22Rv1 (cell line): ENCODE results near the gene LIG1.

Experiments
- ZFX ChIP-seq: fragments of 450-650 bp; IDR thresholded peaks from 2 replicates; pipeline ENCODE4 v1.6.1; 2017; ENCODE audit warnings: antibody characterized with exemption, borderline replicate concordance
- TF ChIP-seq, protein P1 (sequence below): fragments of 450-650 bp; IDR thresholded peaks from 2 replicates; pipeline ENCODE4 v1.5.1; 2017; ENCODE audit warnings: mild to moderate bottlenecking

DNA sequence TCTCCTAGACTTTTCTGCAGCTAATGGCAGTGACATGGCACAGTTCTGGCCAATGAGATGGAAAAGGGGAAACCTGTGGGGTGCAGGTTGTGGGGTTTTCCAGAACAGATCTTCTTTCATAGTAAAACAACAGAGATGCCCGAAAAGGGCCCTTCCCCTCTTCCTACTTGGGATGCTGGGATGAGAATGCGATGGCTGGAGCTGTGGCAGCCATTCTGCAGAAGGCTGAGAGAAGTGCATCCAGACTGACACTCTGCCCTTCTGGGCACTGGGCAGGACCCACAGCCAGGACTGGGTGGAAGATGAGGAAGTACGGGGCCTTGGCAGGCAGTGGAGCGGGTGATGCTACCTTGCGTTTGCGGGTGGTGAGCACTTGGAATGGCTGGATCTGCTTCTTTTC lies 42.6 kb downstream of the LIG1 start:
- TF ChIP-seq, protein P1, sequence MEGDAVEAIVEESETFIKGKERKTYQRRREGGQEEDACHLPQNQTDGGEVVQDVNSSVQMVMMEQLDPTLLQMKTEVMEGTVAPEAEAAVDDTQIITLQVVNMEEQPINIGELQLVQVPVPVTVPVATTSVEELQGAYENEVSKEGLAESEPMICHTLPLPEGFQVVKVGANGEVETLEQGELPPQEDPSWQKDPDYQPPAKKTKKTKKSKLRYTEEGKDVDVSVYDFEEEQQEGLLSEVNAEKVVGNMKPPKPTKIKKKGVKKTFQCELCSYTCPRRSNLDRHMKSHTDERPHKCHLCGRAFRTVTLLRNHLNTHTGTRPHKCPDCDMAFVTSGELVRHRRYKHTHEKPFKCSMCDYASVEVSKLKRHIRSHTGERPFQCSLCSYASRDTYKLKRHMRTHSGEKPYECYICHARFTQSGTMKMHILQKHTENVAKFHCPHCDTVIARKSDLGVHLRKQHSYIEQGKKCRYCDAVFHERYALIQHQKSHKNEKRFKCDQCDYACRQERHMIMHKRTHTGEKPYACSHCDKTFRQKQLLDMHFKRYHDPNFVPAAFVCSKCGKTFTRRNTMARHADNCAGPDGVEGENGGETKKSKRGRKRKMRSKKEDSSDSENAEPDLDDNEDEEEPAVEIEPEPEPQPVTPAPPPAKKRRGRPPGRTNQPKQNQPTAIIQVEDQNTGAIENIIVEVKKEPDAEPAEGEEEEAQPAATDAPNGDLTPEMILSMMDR: no peak
- no peak for TF ChIP-seq ZFX
